GM23338 (cell line): ENCODE results near the gene GABPB1. TPM values are rescaled to one million over a fixed set of nuclear protein-coding genes. Genes with fewer than 3 reads are reported as not detected.

Experiments used
- ATAC-seq: fragments of 200-7000 bp; cut with Tn5 transposase; 3 replicates; pipeline ENCODE4 v1.9.1; 2020
- DNase-seq: peaks from one replicate; pipeline ENCODE4 v3.0.0-alpha.2; 2015; ENCODE audit warnings: low spot score
- H2AFZ ChIP-seq: fragments of 200-600 bp; sonication (generic); 2 replicates; pipeline ENCODE4 v1.8.0; 2016; ENCODE audit warnings: antibody characterized with exemption, mild to moderate bottlenecking, moderate library complexity
- H3F3A ChIP-seq: fragments of 200-600 bp; sonication (generic); replicated peaks from 2 replicates; pipeline ENCODE4 v1.8.0; 2017; ENCODE audit warnings: antibody characterized with exemption, mixed run types, low read depth
- H3K27ac ChIP-seq: fragments of 200-600 bp; sonication (generic); 2 replicates; pipeline ENCODE4 v1.6.1; 2016; ENCODE audit warnings: low read depth
- H3K27me3 ChIP-seq: fragments of 200-600 bp; sonication (generic); 2 replicates; pipeline ENCODE4 v1.8.0; 2016; ENCODE audit warnings: mild to moderate bottlenecking, mixed run types, moderate library complexity; ENCODE audit not compliant: insufficient read depth
- H3K36me3 ChIP-seq: fragments of 200-600 bp; sonication (generic); 2 replicates; pipeline ENCODE4 v1.8.0; 2016; ENCODE audit warnings: mild to moderate bottlenecking; ENCODE audit not compliant: insufficient read depth
- H3K4me1 ChIP-seq: fragments of 200-600 bp; sonication (generic); 2 replicates; pipeline ENCODE4 v1.8.0; 2016; ENCODE audit warnings: mild to moderate bottlenecking, moderate library complexity; ENCODE audit not compliant: insufficient read depth
- H3K4me2 ChIP-seq: fragments of 200-600 bp; sonication (generic); 2 replicates; pipeline ENCODE4 v1.7.1; 2017; ENCODE audit warnings: mixed run types
- H3K4me3 ChIP-seq: fragments of 200-600 bp; sonication (generic); 2 replicates; pipeline ENCODE4 v1.6.1; 2016; ENCODE audit warnings: mixed run types
- H3K79me2 ChIP-seq: fragments of 200-600 bp; sonication (generic); replicated peaks from 2 replicates; pipeline ENCODE4 v1.8.0; 2017; ENCODE audit warnings: mild to moderate bottlenecking; ENCODE audit not compliant: insufficient read depth
- H3K9me2 ChIP-seq: fragments of 200-600 bp; sonication (generic); 2 replicates; pipeline ENCODE4 v1.8.0; 2017; ENCODE audit not compliant: insufficient read depth
- H4K20me1 ChIP-seq: fragments of 200-600 bp; sonication (generic); replicated peaks from 2 replicates; pipeline ENCODE4 v1.8.0; 2017; ENCODE audit warnings: mild to moderate bottlenecking; ENCODE audit not compliant: insufficient read depth
- H3K27ac Mint-ChIP-seq: 2 replicates; pipeline ENCODE4 v1.8.0; 2020; ENCODE audit warnings: inconsistent platforms, mild to moderate bottlenecking, moderate library complexity, mixed read lengths
- H3K27me3 Mint-ChIP-seq: 3 replicates; pipeline ENCODE4 v1.8.0; 2022; ENCODE audit warnings: low read depth, mild to moderate bottlenecking, moderate library complexity, mixed read lengths, inconsistent platforms; ENCODE audit not compliant: insufficient read depth, poor library complexity
- H3K36me3 Mint-ChIP-seq: 3 replicates; pipeline ENCODE4 v1.8.0; 2021; ENCODE audit warnings: low read depth, mild to moderate bottlenecking, inconsistent platforms, moderate library complexity, mixed read lengths
- H3K4me1 Mint-ChIP-seq: 3 replicates; pipeline ENCODE4 v1.8.0; 2020; ENCODE audit warnings: mild to moderate bottlenecking, inconsistent platforms, mixed read lengths
- H3K4me3 Mint-ChIP-seq: 3 replicates; pipeline ENCODE4 v1.8.0; 2021; ENCODE audit warnings: moderate library complexity, mild to moderate bottlenecking, inconsistent platforms, mixed read lengths
- H3K9me3 Mint-ChIP-seq: 3 replicates; pipeline ENCODE4 v1.8.0; 2020; ENCODE audit warnings: moderate library complexity, mild to moderate bottlenecking, inconsistent platforms, mixed read lengths
- CREB1 ChIP-seq: fragments of 250-450 bp; sonication (Bioruptor Pico); IDR thresholded peaks from 2 replicates; pipeline ENCODE4 v1.5.0; 2020; ENCODE audit warnings: low read depth, mild to moderate bottlenecking, moderate library complexity
- ETS1 ChIP-seq: IDR thresholded peaks from 2 replicates; pipeline ENCODE4 v1.6.1; 2016; ENCODE audit warnings: antibody characterized with exemption
- EZH2 ChIP-seq: fragments of 200-600 bp; sonication (generic); IDR thresholded peaks from one replicate; pipeline ENCODE4 v1.8.0; 2017; ENCODE audit warnings: antibody characterized with exemption, mild to moderate bottlenecking, low read depth; ENCODE audit not compliant: unreplicated experiment
- EZH2phosphoT487 ChIP-seq: fragments of 200-600 bp; sonication (generic); IDR thresholded peaks from one replicate; pipeline ENCODE4 v1.8.1; 2018; ENCODE audit warnings: antibody characterized with exemption; ENCODE audit not compliant: unreplicated experiment
- JUNB ChIP-seq: IDR thresholded peaks from one replicate; pipeline ENCODE4 v1.6.1; 2016; ENCODE audit warnings: antibody characterized with exemption; ENCODE audit not compliant: unreplicated experiment
- NANOG ChIP-seq: IDR thresholded peaks from 2 replicates; pipeline ENCODE4 v1.6.1; 2016; ENCODE audit warnings: antibody characterized with exemption, borderline replicate concordance
- POLR2AphosphoS5 ChIP-seq: IDR thresholded peaks from 2 replicates; pipeline ENCODE4 v1.6.1; 2016; ENCODE audit warnings: antibody characterized with exemption, low read depth
- REST ChIP-seq: IDR thresholded peaks from one replicate; pipeline ENCODE4 v1.6.1; 2018; ENCODE audit warnings: antibody characterized with exemption; ENCODE audit not compliant: unreplicated experiment
- STAT1 ChIP-seq: IDR thresholded peaks from one replicate; pipeline ENCODE4 v1.6.1; 2016; ENCODE audit warnings: antibody characterized with exemption; ENCODE audit not compliant: unreplicated experiment
- ZNF114 ChIP-seq: fragments of 250-450 bp; sonication (Bioruptor Pico); IDR thresholded peaks from 2 replicates; pipeline ENCODE4 v1.5.0; 2020; ENCODE audit warnings: mild to moderate bottlenecking, moderate library complexity
- ZNF331 ChIP-seq: fragments of 250-450 bp; sonication (Bioruptor Pico); IDR thresholded peaks from 2 replicates; pipeline ENCODE4 v1.5.0; 2020; ENCODE audit warnings: low read depth, mild to moderate bottlenecking, moderate library complexity
- polyA plus RNA-seq: library from polyadenylated mRNA; unstranded; fragments of >200 nt; fragmentation: Nextera tagmentation; extraction: Ambion mirVana; gene quantifications from 2 replicates; pipeline ENCODE4 v1.2.1, GENCODE V29; 2016
- total RNA-seq: library from RNA; depleted of rRNA; stranded (reverse); fragments of >200 nt; shearing (Covaris generic); gene quantifications from 2 replicates; pipeline ENCODE4 v1.2.3, GENCODE V29; 2014
- TF ChIP-seq, protein P1 (sequence below), 2 experiments: fragments of 200-600 bp in 1 of 2; sonication (generic) in 1 of 2; conservative IDR thresholded peaks; 2 replicates each; pipeline versions ENCODE4 v1.5.1 to v1.6.1; 2016 to 2017; ENCODE audit warnings: antibody characterized with exemption in 2 of 2, low read depth in 2 of 2, mild to moderate bottlenecking in 2 of 2, moderate library complexity in 1 of 2
- TF ChIP-seq, protein P2 (sequence below): fragments of 250-450 bp; sonication (Bioruptor Pico); IDR thresholded peaks from 2 replicates; pipeline ENCODE4 v1.5.0; 2020; ENCODE audit warnings: mild to moderate bottlenecking, moderate library complexity

The GABPB1 gene
- total and polyA plus RNA-seq, 2 experiments from 2014 or later, result 34.4 to 53.9 TPM

DNA sequence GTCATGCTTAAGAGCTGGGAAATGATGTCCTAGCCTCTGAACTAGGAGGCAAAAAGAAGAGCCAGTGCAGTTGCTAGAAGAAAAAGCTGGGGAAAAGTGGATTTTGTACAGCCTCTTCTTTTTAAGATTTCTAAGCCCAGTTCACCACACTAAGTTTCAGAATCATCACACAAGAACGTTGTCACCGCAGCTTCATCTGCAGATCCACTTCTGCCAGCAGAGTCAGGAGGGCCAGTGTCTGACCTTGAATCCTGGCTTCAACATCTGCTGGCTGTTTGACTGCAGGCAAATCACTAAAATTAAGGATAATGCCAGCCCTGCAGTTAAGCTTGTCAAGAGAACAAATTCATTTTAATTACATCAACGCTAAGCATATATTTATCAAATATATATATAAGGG lies 125.7 kb downstream of the GABPB1 start:
- DNase-seq (no peak), ATAC-seq (no peak)
- no peak for TF ChIP-seq CREB1
- TF ChIP-seq ETS1, result no peak
- no peak for TF ChIP-seq ZNF114 (CRISPR knock-in tag)
- no peak for TF ChIP-seq EZH2
- no peak for TF ChIP-seq POLR2AphosphoS5
- no peak for TF ChIP-seq STAT1
- TF ChIP-seq NANOG, result no peak
- TF ChIP-seq REST, result no peak
- TF ChIP-seq JUNB, result no peak
- TF ChIP-seq, protein P1, sequence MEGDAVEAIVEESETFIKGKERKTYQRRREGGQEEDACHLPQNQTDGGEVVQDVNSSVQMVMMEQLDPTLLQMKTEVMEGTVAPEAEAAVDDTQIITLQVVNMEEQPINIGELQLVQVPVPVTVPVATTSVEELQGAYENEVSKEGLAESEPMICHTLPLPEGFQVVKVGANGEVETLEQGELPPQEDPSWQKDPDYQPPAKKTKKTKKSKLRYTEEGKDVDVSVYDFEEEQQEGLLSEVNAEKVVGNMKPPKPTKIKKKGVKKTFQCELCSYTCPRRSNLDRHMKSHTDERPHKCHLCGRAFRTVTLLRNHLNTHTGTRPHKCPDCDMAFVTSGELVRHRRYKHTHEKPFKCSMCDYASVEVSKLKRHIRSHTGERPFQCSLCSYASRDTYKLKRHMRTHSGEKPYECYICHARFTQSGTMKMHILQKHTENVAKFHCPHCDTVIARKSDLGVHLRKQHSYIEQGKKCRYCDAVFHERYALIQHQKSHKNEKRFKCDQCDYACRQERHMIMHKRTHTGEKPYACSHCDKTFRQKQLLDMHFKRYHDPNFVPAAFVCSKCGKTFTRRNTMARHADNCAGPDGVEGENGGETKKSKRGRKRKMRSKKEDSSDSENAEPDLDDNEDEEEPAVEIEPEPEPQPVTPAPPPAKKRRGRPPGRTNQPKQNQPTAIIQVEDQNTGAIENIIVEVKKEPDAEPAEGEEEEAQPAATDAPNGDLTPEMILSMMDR (conservative IDR thresholded peaks at IDR 0.05; ENCODE audit: low read depth in 2 of 2), result no peak
- TF ChIP-seq ZNF331 (CRISPR knock-in tag), result no peak
- TF ChIP-seq, protein P2, sequence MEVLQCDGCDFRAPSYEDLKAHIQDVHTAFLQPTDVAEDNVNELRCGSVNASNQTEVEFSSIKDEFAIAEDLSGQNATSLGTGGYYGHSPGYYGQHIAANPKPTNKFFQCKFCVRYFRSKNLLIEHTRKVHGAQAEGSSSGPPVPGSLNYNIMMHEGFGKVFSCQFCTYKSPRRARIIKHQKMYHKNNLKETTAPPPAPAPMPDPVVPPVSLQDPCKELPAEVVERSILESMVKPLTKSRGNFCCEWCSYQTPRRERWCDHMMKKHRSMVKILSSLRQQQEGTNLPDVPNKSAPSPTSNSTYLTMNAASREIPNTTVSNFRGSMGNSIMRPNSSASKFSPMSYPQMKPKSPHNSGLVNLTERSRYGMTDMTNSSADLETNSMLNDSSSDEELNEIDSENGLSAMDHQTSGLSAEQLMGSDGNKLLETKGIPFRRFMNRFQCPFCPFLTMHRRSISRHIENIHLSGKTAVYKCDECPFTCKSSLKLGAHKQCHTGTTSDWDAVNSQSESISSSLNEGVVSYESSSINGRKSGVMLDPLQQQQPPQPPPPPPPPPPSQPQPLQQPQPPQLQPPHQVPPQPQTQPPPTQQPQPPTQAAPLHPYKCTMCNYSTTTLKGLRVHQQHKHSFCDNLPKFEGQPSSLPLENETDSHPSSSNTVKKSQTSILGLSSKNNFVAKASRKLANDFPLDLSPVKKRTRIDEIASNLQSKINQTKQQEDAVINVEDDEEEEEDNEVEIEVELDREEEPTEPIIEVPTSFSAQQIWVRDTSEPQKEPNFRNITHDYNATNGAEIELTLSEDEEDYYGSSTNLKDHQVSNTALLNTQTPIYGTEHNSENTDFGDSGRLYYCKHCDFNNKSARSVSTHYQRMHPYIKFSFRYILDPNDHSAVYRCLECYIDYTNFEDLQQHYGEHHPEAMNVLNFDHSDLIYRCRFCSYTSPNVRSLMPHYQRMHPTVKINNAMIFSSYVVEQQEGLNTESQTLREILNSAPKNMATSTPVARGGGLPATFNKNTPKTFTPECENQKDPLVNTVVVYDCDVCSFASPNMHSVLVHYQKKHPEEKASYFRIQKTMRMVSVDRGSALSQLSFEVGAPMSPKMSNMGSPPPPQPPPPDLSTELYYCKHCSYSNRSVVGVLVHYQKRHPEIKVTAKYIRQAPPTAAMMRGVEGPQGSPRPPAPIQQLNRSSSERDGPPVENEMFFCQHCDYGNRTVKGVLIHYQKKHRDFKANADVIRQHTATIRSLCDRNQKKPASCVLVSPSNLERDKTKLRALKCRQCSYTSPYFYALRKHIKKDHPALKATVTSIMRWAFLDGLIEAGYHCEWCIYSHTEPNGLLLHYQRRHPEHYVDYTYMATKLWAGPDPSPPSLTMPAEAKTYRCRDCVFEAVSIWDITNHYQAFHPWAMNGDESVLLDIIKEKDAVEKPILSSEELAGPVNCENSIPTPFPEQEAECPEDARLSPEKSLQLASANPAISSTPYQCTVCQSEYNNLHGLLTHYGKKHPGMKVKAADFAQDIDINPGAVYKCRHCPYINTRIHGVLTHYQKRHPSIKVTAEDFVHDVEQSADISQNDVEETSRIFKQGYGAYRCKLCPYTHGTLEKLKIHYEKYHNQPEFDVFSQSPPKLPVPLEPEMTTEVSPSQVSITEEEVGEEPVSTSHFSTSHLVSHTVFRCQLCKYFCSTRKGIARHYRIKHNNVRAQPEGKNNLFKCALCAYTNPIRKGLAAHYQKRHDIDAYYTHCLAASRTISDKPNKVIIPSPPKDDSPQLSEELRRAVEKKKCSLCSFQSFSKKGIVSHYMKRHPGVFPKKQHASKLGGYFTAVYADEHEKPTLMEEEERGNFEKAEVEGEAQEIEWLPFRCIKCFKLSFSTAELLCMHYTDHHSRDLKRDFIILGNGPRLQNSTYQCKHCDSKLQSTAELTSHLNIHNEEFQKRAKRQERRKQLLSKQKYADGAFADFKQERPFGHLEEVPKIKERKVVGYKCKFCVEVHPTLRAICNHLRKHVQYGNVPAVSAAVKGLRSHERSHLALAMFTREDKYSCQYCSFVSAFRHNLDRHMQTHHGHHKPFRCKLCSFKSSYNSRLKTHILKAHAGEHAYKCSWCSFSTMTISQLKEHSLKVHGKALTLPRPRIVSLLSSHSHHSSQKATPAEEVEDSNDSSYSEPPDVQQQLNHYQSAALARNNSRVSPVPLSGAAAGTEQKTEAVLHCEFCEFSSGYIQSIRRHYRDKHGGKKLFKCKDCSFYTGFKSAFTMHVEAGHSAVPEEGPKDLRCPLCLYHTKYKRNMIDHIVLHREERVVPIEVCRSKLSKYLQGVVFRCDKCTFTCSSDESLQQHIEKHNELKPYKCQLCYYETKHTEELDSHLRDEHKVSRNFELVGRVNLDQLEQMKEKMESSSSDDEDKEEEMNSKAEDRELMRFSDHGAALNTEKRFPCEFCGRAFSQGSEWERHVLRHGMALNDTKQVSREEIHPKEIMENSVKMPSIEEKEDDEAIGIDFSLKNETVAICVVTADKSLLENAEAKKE (CRISPR knock-in tag), result no peak
- no peak for TF ChIP-seq EZH2phosphoT487
- H3K27ac Mint-ChIP-seq, result no peak overlapping the region
- H3K79me2 ChIP-seq, result no peaks in the 10 kb centered on the region
- no peaks in the 10 kb centered on the region for H3K36me3 Mint-ChIP-seq
- no peaks in the 10 kb centered on the region for H3K9me2 ChIP-seq
- no peak overlapping the region for H3K4me2 ChIP-seq
- H3K9me3 Mint-ChIP-seq, result no peaks in the 10 kb centered on the region
- H4K20me1 ChIP-seq, result no peaks in the 10 kb centered on the region; the same call in 1 of the 2 replicates
- no peaks in the 10 kb centered on the region for H3K4me1 ChIP-seq
- H3K27ac ChIP-seq, result no peak overlapping the region
- H3K4me3 ChIP-seq, result no peak overlapping the region
- H2AFZ ChIP-seq, result no peak overlapping the region
- H3K4me3 Mint-ChIP-seq, result no peak overlapping the region
- H3K4me1 Mint-ChIP-seq, result no peaks in the 10 kb centered on the region
- H3F3A ChIP-seq, result no peaks in the 10 kb centered on the region
- H3K27me3 ChIP-seq, result no peaks in the 10 kb centered on the region
- no peaks in the 10 kb centered on the region for H3K36me3 ChIP-seq
- no peaks in the 10 kb centered on the region for H3K27me3 Mint-ChIP-seq
